Activated T-cell treated with anti-CD3 and anti-CD28 coated beads for 24 hours (primary cell): Measurements from ENCODE around the gene FAM217B.

Experiments used
- DNase-seq: peaks from one replicate; pipeline ENCODE4 v3.0.0-alpha.2; 2020; ENCODE audit warnings: low read depth

FAM217B gene, protein sequence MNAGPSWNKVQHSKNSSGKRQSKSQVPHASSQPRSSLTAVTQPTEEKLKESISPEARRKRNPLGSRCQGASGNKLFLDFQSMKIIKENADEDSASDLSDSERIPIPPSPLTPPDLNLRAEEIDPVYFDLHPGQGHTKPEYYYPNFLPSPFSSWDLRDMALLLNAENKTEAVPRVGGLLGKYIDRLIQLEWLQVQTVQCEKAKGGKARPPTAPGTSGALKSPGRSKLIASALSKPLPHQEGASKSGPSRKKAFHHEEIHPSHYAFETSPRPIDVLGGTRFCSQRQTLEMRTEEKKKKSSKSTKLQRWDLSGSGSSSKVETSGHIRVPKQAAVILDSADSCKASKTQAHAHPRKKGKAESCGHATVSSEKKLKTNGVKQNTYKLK

GRCh38 chr20:59940129-59940955 is at the start of gene FAM217B, which contains the start of gene PPP1R3D:
Gene FAM217B, plus strand, starts transcription at chr20:59940389. Its CDS starts 3,555 bp downstream, at chr20:59943944.
Gene PPP1R3D, minus strand, starts transcription at chr20:59940305. Its CDS starts 374 bp downstream, at chr20:59939931.
- peak; percentile 87 for DNase-seq

DNA sequence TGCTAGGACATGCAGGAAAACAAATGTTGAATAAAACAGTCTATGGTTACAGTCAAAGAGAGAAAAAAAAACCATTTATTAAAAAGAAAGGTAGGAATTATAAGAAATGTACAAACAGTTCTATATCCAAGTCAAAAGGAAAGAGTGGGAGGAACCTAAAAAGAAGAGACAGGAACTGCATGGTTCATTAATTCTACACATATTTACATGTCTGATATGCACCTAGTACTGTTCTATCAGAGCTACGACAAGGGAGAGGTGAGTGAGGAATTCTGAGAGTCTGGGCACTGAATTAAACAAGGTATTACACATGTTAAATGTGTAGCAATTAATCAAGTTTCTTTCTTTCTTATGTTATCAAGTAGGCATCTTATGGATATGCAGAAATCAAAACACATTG is 48.6 kb upstream of the FAM217B start:
- DNase-seq = no peak

- DNase-seq = no peak
Observed at GRCh38 chr20:59895908-59896307, 44.3 kb upstream of the FAM217B start.

- no peak for DNase-seq
Observed at GRCh38 chr20:59902470-59902869, 37.7 kb upstream of the FAM217B start.

- no peak for DNase-seq
Observed at GRCh38 chr20:59903621-59904020, 36.6 kb upstream of the FAM217B start.

DNA sequence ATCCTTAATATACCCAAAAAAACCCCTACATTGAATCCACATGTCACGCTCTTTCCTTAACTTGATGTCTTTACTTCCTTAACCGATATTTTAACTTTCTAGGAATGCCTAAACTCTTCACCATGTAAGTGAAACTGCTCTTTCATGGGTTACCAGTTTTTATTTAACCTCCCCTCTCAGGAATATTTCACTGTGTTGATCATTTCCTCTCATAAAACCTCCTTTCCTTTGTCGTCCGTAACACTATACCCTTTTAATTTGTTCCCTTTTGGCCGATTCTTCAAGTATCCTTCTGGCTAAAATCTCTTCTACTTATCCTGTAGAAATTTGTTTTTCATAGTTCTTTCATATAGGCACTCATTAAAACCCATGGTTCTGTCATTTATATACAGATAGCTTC is 31.3 kb upstream of the FAM217B start:
- no peak for DNase-seq

DNA sequence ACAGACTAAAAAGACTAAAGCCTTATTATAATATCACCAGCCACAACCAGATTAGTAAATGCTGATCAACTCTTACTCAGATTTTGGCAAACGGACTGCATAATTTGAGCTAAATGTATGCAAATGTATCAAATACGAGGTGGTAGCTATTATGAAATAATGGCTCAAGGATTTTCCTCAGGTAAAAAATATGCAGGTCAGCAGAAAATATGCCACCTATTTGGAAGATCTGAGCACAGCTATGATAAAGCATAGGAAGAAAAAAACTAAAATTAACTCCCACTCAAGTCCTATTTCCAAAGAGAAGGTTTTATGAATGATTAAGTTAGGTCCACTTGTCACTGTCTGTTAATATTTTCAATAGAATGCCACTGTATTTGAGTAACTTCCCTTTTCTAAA is 29.1 kb upstream of the FAM217B start:
- no peak for DNase-seq

DNA sequence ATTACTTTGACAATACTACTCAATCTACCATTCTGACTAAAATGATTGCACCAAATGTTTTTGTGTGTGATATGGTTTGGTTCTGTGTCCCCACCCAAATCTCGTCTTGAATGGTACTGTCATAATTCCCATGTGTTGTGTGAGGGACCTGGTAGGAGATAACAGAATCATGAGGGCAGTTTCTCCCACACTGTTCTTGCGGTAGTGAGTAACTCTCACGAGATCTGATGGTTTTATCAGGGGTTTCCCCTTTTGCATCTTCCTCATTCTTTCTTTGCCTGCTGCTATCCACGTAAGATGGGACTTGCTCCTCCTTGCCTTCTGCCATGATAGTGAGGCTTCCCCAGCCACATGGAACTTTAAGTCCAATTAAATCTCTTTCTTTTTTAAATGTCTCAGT is 27.6 kb upstream of the FAM217B start:
- no peak for DNase-seq

DNA sequence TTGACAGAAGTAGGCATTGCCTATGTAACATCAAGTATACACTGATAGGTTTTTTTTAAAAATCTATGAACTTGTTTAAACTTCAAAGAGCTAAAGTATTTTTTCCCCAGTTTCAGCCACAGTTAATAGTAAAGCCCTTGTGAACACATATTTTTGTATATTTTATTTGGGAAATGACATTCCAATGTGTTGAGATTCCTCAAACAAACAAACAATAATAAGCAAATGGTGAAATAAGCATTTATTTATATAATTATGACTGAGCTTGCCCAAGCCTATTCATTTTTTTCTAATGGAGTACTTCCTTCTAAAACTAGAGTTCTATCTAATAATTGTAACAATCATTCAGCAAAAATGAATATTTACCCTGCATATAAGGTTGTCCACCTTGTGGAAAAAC is 19.2 kb upstream of the FAM217B start:
- no peak for DNase-seq

- no peak for DNase-seq
Observed at GRCh38 chr20:59923514-59923913, 16.7 kb upstream of the FAM217B start.

DNA sequence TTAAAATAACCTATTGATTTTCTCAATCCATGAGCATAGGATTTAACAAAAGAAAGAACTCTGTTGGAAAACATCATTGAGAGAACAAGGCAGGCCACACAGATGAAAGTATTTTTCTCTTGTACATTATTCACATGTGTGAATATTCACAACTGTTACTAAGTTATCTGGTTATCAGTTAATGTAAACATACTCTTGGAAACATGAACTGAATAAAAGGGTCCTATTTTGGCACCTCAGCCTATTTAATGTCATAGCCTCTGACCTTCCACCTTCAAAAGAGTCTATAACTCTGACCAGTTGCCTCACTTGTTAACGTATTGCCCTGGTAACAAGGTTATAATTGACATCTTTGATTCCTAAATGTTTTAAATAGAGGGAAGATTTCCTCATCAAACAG is 14.8 kb upstream of the FAM217B start:
- no peak for DNase-seq

- DNase-seq = no peak
Observed at GRCh38 chr20:59925899-59926298, 14.3 kb upstream of the FAM217B start.

GRCh38 chr20:59931511-59932312 is 8.5 kb upstream of the FAM217B start:
- DNase-seq = no peak

DNA sequence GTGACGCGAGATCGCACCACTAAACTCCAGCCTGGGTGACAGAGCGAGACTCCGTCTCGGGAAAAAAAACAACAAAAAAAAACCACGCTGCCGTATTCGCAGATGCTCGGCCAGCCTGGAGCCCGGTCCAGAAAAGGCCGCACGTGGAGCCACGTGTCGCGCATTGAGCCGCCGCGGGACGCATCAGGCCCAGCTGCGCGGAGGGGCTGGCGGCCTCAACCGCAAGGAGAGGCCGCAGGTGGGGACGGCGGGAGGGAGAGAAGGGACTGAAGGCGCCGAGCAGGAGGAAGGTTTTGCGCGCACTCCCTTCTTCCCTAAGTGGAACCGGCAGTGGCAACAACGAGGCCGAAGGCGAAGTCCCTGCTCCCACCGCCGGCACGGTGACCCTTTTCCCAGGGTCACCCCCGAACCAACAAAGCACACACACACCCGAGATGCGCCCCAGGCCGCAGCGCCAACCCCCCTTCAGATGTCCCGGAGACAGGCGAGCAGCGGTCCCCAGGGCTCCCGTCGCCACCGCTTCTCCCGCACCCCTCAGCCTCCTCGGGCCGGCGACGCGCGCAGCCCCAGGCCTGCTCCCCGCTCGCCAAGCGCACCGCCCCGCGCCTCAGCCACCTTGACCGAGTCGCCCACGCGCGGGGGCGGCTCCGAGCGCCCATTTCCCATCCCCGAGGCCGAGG is 7.4 kb upstream of the FAM217B start:
- no peak for DNase-seq

GRCh38 chr20:59933296-59933848 is 6.8 kb upstream of the FAM217B start, which contains the start of gene SYCP2:
Gene SYCP2, minus strand, starts transcription at chr20:59933637. Its CDS starts 11,224 bp downstream, at chr20:59922413.
- DNase-seq = peak; percentile 44

DNA sequence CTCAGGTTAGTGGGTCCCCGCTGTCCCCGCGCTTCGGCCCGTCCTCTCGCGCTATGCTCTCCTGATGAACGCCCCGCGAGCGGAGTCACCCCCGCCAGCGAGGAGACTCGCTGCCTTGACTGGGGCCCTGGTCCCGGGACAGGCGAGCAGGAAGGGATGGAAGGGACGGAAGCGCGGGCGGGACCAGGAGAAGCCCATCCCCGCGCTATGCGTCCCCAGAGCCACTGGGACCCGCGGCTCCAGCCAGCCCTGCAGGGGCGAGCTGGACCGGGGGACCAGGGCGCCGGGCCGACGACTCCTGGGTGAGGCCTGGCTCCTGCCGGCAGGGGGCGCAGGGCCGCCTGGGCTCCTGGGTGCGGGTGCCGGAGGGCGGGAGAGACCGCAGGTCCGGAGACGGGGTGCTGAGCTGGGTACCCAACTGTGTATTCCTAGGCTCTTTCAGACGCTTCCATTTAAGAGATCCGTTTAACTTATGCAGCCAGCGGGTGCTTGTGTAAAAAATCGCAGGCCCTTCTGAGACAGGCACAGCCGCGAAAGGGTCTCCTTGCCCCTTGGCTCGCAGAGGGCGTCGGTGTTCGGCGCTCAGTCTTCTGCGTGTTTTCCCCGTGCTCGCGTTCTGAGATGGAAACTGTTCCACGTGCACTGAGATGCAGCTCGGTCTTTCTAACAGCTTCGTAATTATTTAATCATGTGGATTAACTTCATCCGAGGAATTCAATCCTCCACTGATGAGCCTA is 6.2 kb upstream of the FAM217B start:
- peak; percentile 71 for DNase-seq

DNA sequence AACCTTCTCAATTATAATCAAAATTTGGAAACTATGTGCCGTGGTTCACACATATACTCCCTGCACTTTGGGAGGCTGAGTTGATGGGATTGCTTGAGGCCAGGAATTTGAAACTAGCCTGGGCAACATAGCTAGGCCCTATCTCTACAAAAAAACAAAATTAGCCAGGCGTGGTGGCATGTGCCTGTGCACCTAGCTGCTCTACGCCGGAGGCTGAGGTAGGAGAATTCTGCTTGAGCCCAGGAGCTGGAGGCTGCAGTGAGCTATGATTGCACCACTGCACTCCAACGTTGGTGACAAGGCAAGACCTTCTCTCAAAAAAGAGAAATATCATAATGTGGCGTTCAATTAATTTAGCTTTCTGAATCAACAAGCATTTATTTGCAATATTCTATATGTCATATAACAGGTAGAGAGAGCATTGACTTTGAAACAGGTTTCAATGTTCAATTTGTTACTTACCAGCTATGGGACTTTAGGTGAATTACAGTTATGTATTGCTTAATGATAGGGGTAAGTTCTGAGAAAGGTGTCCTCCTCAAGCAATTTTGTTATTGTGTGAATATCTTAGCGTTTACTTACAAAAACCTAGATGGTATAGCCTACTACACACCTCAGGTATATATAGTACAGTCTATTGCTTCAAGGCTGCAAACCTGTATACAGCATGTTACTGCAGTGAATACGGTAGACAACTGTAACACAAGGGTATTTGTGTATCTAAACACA is 4.6 kb upstream of the FAM217B start:
- no peak for DNase-seq

DNA sequence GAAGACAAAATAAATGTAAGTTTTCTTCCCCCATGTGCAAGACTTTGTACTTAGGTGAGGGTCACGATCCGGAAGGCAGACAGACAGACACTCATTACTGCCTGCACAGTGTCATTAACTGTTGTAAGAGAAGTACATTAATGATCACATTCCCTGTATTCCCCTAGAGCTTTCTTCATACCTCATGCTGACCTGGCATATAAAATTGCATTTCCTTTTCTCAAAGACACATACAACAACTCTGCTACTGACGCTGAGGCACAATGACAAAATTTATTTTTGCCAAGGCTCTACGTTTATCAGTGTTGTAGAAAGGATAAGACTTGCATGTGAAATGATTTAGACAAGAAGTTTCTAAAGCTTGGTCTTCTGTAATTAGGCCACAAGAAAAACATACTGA is 3.8 kb upstream of the FAM217B start:
- no peak for DNase-seq

- DNase-seq = no peak
Observed at GRCh38 chr20:59937150-59937549, 3.0 kb upstream of the FAM217B start.

- no peak for DNase-seq
Observed at GRCh38 chr20:59938221-59938620, 2.0 kb upstream of the FAM217B start.
